Jurkat, Clone E6-1 (cell line): ENCODE data around the gene MEIS2.

ENCODE experiments used
- DNase-seq: peaks from one replicate; pipeline ENCODE4 v3.0.0-alpha.2; 2011; ENCODE audit warnings: low read depth, low spot score
- H3K4me3 ChIP-seq: 2 replicates; pipeline ENCODE4 v1.5.1; 2011; ENCODE audit warnings: mild to moderate bottlenecking, low read length, control low read depth, moderate library complexity

Gene MEIS2

DNA sequence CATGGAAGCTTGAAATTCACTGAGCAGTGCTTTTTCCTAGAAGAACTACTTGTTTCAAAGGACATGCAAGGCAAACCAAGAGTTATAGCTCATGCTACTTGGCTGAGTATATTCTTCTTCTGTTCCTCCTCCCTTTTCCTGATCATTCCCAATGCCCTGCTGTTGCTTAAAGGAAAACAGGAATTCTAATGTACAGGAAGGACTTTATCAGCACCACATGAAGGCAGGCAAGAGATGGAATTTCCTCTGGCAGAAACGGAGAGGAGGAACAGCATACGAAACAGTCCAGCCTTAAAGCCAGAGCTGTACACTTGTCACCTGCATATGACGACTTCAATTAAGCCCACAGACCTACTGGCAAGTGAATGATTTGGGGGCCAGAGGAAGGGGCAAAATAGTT lies 15.7 kb downstream of the MEIS2 start:
- no peak overlapping the region for H3K4me3 ChIP-seq
- no peak for DNase-seq

DNA sequence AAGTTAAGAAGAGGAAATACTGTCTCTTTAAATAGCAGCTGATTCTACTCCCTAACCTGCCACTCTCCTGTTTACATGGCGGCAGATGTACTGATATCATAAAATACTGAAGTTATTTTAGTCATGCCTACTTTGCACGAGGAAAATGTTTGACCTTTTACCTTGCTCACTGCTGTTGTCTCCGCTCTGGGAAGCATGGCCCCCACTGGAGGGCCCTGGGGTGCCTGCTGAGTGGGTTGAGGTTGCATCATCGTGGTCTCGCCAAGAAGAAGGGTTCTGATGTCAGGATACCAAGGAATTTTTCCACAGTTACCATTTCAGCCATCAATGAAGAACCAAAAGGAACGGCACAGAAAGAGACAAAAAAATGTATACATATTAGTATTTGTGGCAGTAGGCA lies 16.7 kb downstream of the MEIS2 start:
- DNase-seq: no peak
- no peak overlapping the region for H3K4me3 ChIP-seq

DNA sequence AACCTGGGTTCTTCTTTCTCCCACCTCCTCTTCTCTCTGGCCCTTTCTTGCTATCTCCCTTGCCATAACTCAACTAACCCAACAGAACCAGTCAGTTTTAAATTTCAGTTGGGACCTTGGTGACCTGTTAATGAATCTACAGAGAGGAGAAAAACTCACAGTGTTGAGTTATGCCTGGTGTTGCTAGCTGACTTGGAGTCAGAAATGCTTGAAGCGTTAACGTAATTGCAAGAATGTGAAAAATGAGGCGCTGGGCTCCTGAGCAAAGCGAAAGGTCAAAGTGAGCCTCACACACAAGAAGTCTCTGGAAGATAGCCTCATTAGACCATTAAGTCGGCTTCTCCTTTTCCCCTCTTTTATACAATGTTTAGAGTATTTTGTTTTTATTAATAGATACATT lies 18.4 kb downstream of the MEIS2 start:
- DNase-seq: no peak
- no peak overlapping the region for H3K4me3 ChIP-seq

DNA sequence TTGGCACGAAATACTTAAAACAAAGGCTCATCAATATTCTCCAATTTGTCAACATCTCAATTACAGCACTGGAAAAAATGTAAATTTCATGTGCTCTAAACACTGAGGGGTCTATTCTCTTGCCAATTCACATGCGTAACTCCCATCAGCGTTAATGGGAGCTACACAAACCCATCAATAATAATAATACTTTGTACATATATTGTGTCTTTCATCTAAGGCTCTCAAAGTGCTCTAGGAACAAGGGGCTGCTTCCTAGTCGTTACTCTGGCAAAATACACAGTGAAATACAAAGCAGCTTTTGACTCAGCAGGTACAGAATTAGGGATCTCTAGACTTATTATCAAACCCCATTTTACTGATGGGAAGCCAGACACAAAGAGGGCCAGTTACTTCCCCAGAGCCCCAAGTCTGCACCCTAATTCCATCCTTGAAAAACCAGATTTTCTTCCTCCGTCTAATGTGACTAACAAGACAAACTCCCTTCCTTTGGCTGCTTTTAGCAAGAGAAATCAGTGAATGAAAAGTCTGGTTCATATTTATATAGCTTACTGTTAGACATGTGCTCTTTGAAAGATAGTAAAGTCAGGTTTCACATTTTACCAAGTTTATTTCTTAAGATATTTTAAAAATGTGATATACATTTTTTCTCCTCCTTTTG lies 20.0 kb downstream of the MEIS2 start:
- no peak for DNase-seq
- H3K4me3 ChIP-seq: no peak overlapping the region

DNA sequence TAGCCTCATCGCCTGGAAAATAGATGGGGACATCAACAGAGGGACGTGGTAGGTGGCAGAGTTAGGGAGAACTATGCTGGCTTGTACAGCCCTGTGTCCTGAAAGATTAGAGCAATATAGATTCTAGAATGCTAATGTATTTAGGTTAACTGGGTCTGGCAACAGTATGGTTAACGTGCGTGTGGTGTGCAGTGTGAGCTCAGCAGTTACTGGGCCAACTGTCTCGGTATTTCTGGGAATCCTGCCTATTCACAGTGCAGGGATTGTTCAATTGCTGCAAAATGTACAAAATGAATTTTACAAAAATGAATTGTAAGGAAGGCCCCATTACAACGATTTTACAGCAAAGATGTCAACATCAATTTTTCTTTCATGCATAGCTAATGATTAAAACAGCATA lies 20.6 kb downstream of the MEIS2 start:
- DNase-seq: no peak
- H3K4me3 ChIP-seq: no peak overlapping the region

DNA sequence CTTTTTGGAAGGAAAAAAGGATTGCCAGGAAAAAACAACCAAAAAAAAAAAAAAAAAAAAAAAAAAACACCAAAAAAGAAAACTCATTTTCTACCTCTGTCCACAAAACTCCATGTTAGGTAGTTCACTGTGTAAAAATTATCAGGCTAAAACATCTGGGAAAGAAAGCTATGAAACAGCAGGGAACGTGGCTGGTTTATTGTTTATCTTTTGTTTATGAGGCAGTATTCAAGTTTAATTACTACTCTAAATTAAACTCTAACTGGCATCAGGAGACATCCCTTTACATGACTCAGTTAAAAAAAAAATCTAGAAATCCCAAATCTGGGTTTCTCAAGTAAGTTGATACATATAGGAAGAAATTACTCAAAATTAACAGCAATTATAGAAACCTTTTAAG lies 21.8 kb downstream of the MEIS2 start:
- no peak overlapping the region for H3K4me3 ChIP-seq
- no peak for DNase-seq

DNA sequence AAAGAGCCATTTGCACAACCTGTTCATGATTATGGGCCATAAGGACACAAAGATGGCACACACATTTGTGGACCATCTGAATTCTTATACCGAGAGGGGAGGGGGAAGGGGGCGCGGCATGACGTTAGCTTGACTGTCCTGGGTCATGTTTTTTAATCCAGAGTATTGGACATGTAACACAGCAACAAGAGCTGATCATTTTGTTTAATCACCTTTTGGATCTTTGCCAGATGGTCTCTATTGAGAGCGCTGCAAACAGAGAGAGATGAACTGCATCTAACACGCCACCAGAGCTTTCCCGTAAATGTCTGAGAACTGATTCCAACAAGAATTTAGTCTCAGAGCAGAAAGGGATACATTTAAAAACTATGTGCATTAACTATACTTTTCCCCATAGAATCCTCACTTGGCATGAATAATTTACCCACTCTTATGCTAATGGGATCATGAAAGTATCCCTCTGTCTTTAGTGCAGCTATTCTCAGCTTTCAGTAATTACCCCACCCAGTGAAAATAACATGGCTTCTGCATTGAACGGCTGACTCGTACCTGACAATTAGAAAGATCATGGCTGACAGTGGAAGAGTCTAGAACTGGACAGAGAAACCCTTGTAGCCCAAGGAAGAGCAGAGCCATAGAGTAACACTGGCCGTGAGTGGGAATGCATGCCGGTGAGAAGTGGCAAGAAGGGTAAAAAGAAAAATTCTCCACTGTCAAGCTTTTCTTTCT lies 22.6 kb downstream of the MEIS2 start:
- DNase-seq: no peak
- no peak overlapping the region for H3K4me3 ChIP-seq

DNA sequence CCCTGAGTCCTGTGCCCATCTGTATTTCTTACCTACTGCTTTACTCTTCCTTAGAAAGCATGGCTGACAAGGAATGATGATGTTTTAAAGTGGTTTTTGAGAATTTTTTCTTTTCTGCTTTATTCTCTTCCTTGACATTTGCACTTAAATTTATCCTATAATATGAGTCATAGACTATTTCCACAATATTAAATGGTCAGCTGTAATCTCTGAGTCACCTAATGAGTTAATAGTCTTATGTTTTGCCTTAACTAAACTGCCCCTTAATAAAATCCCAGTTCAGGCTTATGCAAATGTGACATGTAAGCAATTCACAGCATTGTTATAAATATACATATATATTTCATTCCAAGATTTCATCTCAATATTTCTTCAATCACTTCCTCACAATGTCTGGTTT lies 23.8 kb downstream of the MEIS2 start:
- H3K4me3 ChIP-seq: no peak overlapping the region
- no peak for DNase-seq

DNA sequence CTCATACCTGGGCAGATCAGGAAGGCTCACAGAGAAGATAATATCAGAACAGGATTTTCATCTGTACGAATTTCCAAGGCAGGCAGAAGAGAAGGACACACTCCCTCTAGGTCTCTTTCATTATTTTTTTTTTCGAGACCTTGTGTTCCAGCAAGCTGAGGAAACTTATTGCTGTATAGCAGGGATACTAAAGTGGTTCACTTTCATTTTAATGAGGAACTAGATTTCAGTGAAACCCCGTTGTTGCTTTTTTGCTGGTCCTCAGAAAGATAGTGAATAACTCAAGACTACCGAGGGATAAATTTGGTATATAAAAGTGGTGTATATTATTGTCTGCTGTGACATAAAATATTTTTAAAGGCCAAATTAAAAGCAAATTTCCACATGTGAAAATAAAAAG lies 24.6 kb downstream of the MEIS2 start:
- no peak overlapping the region for H3K4me3 ChIP-seq

DNA sequence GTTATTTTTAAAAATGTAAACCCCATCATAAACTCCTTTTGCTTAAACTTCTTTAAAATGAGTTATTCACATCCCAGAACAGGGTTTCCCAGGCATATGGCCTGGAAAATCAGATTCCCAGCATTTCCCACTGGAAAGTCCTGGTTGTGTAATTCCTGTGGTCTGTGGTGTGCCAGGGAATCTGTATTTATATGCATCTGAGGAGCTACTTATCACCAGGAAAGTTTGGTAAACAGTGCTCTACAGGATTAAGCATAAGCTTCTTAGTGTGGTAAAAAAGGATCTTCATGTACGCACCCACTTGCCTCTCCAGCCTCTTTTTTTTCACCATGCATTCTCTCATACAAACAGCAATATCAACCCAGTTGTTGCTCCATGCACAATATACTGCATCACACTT lies 28.2 kb downstream of the MEIS2 start:
- H3K4me3 ChIP-seq: no peak overlapping the region
- no peak for DNase-seq

More for the DNA sequence above, 24.6 kb downstream of the MEIS2 start:
- DNase-seq: no peak

DNA sequence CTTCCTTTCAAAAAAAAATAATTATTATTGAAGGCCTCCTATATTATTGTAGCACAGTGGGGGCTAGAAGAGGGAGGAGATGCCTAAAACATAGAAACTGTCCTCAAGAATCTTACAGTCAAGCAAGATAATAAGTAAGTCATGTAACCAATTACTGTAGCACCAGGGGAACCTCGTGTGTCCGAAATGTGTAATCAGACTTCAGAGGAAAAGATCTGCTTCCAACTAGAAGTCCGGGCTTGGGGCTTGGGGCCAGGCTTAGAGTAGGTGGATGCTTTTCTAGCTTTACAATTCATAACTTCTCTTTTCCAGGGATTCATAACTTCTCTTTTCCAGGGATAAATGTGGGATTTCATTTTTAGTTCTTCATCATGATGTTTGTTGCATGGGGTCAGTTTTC lies 29.2 kb downstream of the MEIS2 start:
- H3K4me3 ChIP-seq: no peak overlapping the region

DNA sequence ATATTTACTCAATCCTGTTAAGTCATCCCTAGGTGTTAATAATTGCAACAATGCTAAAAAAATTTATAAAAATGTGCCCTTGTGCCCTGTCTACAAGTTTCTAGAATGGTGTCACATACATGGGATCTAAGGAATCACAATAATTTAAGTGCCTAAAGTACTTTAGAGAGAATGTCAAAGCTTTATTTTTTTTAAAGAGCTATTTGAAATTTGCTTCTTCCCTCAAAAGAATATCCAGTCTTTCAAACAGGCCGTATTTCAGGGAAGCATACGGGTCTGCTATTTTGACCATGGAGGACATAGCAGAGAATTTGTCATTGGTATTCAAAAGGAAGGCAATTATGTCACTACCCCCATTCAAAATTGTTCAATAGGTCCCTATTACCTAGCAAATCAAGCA lies 29.7 kb downstream of the MEIS2 start:
- no peak for DNase-seq
- no peak overlapping the region for H3K4me3 ChIP-seq

More for the DNA sequence above, 29.2 kb downstream of the MEIS2 start:
- no peak for DNase-seq

DNA sequence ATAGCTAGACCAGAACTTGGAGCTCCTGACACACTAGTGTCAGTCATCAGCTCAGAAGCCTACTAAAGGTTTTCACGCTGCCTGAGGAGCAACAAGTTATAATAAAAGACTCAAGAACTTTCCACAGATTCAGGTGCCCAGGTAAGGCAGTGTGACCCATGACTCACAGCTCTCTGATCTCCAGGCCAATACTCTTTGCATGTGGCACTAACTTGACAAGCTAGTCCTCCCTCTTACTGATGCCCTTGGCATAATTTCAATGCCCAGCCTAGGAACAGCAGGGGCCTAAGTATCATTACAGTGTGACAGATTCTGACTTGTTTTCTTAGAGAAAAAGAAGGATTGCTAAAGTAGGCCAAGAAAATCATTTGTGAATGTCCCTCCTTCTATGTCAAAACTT lies 38.4 kb downstream of the MEIS2 start:
- DNase-seq: no peak

DNA sequence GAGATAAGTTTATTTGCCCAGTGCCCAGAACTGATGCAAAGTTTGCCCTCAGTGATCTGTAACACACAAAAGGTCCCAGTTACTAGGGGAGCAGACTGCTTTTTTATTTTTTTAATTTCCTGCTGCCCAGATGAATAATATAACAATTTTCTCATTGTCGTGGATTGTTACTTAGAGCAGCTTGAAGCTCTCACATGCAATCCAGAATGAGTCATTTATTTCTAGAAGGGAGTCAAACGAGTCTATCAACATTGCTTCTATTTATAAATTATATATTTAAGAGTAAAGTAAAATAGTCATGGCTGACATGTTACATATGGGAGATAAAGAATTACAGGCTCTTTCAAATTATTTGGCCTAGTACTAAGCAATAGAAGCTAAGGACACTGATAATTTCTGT lies 41.3 kb downstream of the MEIS2 start:
- no peak for DNase-seq
- no peak overlapping the region for H3K4me3 ChIP-seq

More for the DNA sequence above, 38.4 kb downstream of the MEIS2 start:
- H3K4me3 ChIP-seq: no peak overlapping the region

DNA sequence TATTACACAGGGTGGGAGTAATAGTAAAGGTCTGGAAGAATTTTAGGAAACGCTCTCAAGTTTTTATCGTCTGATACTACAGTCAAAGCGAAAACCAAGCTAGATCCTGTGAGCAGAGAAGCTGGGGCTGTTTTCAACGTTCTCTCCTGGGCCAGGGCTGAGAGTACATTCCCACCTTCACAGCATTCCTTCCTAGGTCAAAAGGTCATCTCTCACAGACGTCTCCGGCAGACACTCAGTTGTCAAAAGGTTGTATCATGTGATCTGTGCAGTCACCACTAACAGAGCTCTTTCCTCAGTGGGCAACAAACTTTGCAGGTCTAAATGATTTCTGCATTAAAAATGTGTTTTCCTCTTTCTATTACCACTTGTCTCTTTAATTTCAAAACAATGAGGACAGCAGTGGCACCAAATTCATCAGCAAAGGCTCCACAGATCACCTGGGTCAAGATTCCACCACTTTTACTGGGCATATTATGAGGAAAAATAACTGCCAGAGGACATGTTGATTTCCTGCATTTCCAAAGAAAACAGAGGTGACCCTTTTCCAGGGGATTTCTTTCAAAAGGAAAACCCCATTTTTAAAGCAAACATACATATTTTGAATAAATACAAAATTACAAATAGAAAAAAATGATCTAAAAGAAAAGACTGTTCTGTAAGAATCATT lies 41.9 kb downstream of the MEIS2 start:
- DNase-seq: no peak
- H3K4me3 ChIP-seq: no peak overlapping the region

DNA sequence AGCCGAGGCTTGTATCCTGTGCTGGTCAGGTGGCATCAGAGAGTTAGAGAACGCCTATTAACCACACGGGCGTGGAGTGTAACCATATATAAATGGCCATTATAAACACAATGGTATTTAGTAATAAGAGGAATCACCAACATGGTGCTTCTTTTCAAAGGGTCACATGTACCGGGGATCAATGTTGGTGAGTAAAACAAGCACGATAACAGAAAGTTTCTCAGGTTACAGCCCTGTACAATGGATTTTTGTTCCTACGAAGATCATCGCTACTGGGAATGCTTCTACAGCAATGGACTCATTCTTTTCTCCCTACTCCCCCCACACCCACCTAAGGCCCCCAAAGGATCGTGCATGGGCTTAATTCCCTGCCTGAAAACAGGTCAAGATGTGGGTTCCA lies 42.5 kb downstream of the MEIS2 start:
- no peak for DNase-seq
- no peak overlapping the region for H3K4me3 ChIP-seq

DNA sequence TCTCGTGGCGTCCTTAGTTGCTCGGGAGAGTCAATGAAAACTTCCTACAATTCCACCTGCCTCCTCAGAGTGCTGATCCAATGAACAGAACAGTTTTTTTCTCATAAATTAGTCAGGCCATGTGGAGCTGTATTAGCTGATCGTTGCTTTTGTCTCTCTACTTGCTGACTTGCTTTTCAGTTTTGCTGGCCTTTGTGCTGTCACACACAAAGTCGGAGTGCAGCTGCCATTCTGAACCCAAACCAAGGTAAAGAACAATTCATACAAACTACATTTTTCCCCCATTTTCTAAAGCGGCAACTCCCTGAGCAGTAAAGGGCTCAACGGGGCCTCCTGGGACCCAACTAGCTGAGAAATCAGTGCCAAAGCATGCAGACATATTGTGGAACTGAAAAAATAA lies 43.1 kb downstream of the MEIS2 start:
- DNase-seq: no peak

DNA sequence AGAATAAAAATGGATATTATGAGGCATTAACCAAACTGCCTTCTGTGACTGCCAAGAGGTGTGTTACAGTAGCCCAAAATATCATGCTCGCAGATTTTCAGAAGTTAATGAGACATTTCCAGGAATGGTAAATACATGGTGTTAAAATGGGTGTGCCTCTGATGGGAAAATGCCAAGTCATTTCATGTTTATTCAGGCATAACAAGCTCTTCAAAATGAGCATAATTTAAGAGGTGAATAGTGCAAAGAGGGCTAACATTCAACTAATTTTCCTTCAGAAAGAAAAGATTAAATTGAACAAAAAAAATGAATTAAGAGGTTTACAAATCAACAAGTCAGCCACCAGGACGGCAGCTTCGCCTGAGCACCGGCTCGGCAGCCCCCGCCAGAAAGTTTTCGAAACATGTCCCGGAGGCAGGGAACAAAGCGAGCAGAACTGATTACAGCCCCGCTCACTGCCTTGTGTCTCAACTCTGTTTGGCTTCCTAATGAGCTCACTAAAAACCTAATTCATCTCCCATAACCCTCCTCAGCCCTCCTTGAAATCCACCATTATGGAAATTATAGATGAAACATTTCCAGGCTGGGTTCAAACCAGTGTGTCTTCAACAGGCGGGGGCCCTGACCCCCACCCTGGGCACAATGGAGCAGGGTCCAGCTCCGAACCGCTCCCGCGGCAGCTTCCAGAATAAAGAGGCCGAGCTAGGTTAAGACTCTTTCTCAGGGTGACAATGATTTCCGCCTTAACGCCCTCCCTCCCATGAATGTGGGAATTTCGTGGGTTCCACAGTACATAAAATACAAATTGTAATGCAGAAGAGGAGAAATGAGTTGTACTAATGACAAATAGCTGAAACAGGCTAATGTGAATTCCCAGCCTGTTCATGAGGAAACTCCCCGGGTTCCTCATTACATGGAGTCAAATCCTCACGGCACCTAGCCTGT lies 43.9 kb downstream of the MEIS2 start:
- no peak overlapping the region for H3K4me3 ChIP-seq
- no peak for DNase-seq

More for the DNA sequence above, 43.1 kb downstream of the MEIS2 start:
- H3K4me3 ChIP-seq: no peak overlapping the region

DNA sequence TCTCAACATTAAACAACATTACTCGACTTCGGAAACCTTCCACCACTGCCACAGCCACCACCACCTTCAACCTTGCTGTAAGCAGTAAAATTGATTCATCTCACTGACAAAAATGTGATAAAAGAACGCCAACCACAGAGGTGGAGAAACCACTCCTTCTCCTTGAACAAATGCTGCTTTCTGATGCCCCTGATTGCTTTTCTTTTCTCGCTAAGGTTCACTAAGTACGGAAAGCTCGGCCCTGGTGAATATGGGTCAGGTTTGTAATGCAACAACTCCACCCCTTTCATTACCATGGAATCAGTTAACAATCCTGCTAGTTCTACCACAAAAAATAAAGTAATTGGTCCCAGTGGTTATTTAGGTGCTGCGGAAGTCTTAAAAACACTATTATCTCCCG lies 44.9 kb downstream of the MEIS2 start:
- no peak overlapping the region for H3K4me3 ChIP-seq
- no peak for DNase-seq
